ENCODE results near the gene CNTN4.

The CNTN4 gene

DNA sequence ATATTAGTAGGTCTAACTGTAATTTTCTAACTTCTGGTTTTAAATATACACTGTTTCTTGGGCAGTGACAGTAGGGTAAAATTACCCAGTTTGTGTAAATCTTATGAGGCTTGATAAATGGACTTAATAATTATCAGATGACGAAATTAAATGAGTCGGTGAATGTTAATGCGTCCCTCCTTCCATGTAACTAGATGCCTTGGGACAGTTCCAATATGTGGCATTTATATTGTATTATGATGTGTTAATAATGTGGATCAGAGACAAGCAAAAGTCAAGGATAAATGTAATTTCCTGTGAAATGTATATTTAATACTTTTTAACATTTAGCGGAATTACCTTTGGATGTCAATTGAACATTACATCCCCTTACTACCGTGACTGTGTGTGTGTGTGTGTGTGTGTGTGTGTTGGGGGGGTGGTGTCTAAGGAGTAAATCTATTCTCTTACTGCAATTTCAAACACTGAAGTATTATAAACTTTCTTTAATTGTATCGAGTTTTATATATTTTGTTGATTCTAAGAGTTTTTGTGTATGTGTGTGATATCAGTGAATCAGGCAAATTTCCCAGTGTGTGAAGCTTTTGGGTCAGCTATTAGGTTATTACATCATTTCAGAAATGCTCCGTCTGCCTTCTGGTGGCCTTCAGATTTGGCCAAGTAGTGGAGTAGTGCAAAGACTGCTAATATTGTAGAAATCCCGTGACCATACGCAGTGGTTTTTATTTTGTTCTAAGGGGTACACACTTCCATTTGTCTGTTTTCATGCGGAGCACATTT is 50.1 kb downstream of the CNTN4 start:
- no peak overlapping the region for H3K4me2 ChIP-seq (ENCODE audit: low read length)
- no peak overlapping the region for H3K27ac ChIP-seq (ENCODE audit: low read depth, low read length, poor library complexity, severe bottlenecking)
- no peak for TF ChIP-seq EZH2 (IDR thresholded peaks at IDR 0.05; ENCODE audit: borderline replicate concordance, low read length)
- H3K79me2 ChIP-seq (ENCODE audit: insufficient read depth, low read length) = no peaks in the 10 kb centered on the region
- H2AFZ ChIP-seq (ENCODE audit: low read length) = no peak overlapping the region
- H3K4me1 ChIP-seq (ENCODE audit: insufficient read depth, low read length, severe bottlenecking) = no peaks in the 10 kb centered on the region
- H3K36me3 ChIP-seq (ENCODE audit: insufficient read depth, low read length) = no peaks in the 10 kb centered on the region
- no peak overlapping the region for H3K4me3 ChIP-seq (ENCODE audit: low read depth, low read length, poor library complexity, severe bottlenecking)
- no peaks in the 10 kb centered on the region for H3K9me3 ChIP-seq (ENCODE audit: low read length)
- H3K9me2 ChIP-seq (ENCODE audit: low read depth, low read length) = no peaks in the 10 kb centered on the region
- no peaks in the 10 kb centered on the region for H3F3A ChIP-seq (ENCODE audit: insufficient read depth, low read length)
- no peaks in the 10 kb centered on the region for H4K20me1 ChIP-seq (ENCODE audit: insufficient read depth, low read length)
- H3K27me3 ChIP-seq (ENCODE audit: insufficient read depth, low read length) = no peaks in the 10 kb centered on the region
- no peak overlapping the region for H3K9ac ChIP-seq (ENCODE audit: low read length)

- H4K20me1 ChIP-seq (ENCODE audit: insufficient read depth, low read length) = no peaks in the 10 kb centered on the region
- H3K36me3 ChIP-seq (ENCODE audit: insufficient read depth, low read length) = no peaks in the 10 kb centered on the region
- no peak overlapping the region for H3K4me2 ChIP-seq (ENCODE audit: low read length)
- no peaks in the 10 kb centered on the region for H3K9me2 ChIP-seq (ENCODE audit: low read depth, low read length)
- H3K4me3 ChIP-seq (ENCODE audit: low read depth, low read length, poor library complexity, severe bottlenecking) = no peak overlapping the region
- H3K9me3 ChIP-seq (ENCODE audit: low read length) = no peaks in the 10 kb centered on the region
- H3F3A ChIP-seq (ENCODE audit: insufficient read depth, low read length) = no peaks in the 10 kb centered on the region
- H3K27me3 ChIP-seq (ENCODE audit: insufficient read depth, low read length) = no peaks in the 10 kb centered on the region
- H3K79me2 ChIP-seq (ENCODE audit: insufficient read depth, low read length) = no peaks in the 10 kb centered on the region
- H3K4me1 ChIP-seq (ENCODE audit: insufficient read depth, low read length, severe bottlenecking) = no peaks in the 10 kb centered on the region
- no peak overlapping the region for H2AFZ ChIP-seq (ENCODE audit: low read length)
- no peak overlapping the region for H3K27ac ChIP-seq (ENCODE audit: low read depth, low read length, poor library complexity, severe bottlenecking)
- TF ChIP-seq CTCF (IDR thresholded peaks at IDR 0.05; ENCODE audit: low read length) (no peak), EZH2 (IDR thresholded peaks at IDR 0.05; ENCODE audit: borderline replicate concordance, low read length) (no peak)
- no peak overlapping the region for H3K9ac ChIP-seq (ENCODE audit: low read length)
These were observed 54.4 kb downstream of the CNTN4 start for GRCh38 chr3:2153053-2153452.

- Histone ChIP-seq H3K9ac (ENCODE audit: low read length) (no peak overlapping the region), H3K27ac (ENCODE audit: low read depth, low read length, poor library complexity, severe bottlenecking) (no peak overlapping the region), H3K79me2 (ENCODE audit: insufficient read depth, low read length) (no peaks in the 10 kb centered on the region), H3K4me1 (ENCODE audit: insufficient read depth, low read length, severe bottlenecking) (no peaks in the 10 kb centered on the region), H3K36me3 (ENCODE audit: insufficient read depth, low read length) (no peaks in the 10 kb centered on the region), H3K9me3 (ENCODE audit: low read length) (no peaks in the 10 kb centered on the region), H3K9me2 (ENCODE audit: low read depth, low read length) (no peaks in the 10 kb centered on the region), H2AFZ (ENCODE audit: low read length) (no peak overlapping the region), H4K20me1 (ENCODE audit: insufficient read depth, low read length) (no peaks in the 10 kb centered on the region), H3F3A (ENCODE audit: insufficient read depth, low read length) (no peaks in the 10 kb centered on the region), H3K4me2 (ENCODE audit: low read length) (no peak overlapping the region), H3K4me3 (ENCODE audit: low read depth, low read length, poor library complexity, severe bottlenecking) (no peak overlapping the region), H3K27me3 (ENCODE audit: insufficient read depth, low read length) (no peaks in the 10 kb centered on the region)
- TF ChIP-seq CTCF (IDR thresholded peaks at IDR 0.05; ENCODE audit: low read length) = no peak
- no peak for TF ChIP-seq EZH2 (IDR thresholded peaks at IDR 0.05; ENCODE audit: borderline replicate concordance, low read length)
These were observed 54.9 kb downstream of the CNTN4 start for GRCh38 chr3:2153547-2153946.

GRCh38 chr3:2154621-2155020 is 56.0 kb downstream of the CNTN4 start:
- TF ChIP-seq EZH2 (IDR thresholded peaks at IDR 0.05; ENCODE audit: borderline replicate concordance, low read length) (no peak), CTCF (IDR thresholded peaks at IDR 0.05; ENCODE audit: low read length) (no peak)
- Histone ChIP-seq H3K9ac (ENCODE audit: low read length) (no peak overlapping the region), H2AFZ (ENCODE audit: low read length) (no peak overlapping the region), H3K27me3 (ENCODE audit: insufficient read depth, low read length) (no peaks in the 10 kb centered on the region), H3K79me2 (ENCODE audit: insufficient read depth, low read length) (no peaks in the 10 kb centered on the region), H3K4me1 (ENCODE audit: insufficient read depth, low read length, severe bottlenecking) (no peaks in the 10 kb centered on the region), H3K27ac (ENCODE audit: low read depth, low read length, poor library complexity, severe bottlenecking) (no peak overlapping the region), H3K9me3 (ENCODE audit: low read length) (no peaks in the 10 kb centered on the region), H3K36me3 (ENCODE audit: insufficient read depth, low read length) (no peaks in the 10 kb centered on the region), H3K4me3 (ENCODE audit: low read depth, low read length, poor library complexity, severe bottlenecking) (no peak overlapping the region), H3K4me2 (ENCODE audit: low read length) (no peak overlapping the region), H3F3A (ENCODE audit: insufficient read depth, low read length) (no peaks in the 10 kb centered on the region), H3K9me2 (ENCODE audit: low read depth, low read length) (no peaks in the 10 kb centered on the region), H4K20me1 (ENCODE audit: insufficient read depth, low read length) (no peaks in the 10 kb centered on the region)
